Measurements from ENCODE around the gene MAP3K5.

The MAP3K5 gene

DNA sequence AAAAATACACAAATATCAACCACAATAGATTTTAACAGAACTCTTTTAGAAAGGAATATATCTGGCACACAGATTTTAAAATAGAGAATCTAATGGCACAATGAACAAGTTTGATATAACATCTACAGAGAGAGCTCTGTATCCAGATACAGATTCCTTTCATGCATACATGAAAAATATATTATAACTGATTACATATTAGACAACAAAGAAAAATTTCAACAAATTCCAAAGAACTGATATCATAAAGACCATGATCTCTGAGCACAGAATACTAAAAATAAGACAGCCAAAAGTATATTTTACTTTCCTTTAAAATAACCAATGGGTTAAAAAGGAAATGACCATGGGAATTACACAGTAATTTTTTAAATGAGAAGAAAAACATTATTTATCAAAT, 167.9 kb downstream of the MAP3K5 start:
- no peak overlapping the region for H3K9ac ChIP-seq (ENCODE audit: low read length)
- H3K4ac ChIP-seq (ENCODE audit: low read depth, low read length), result no peak overlapping the region
- no peaks in the 10 kb centered on the region for H3K79me2 ChIP-seq (ENCODE audit: control insufficient read depth, insufficient read depth, low read length, poor library complexity)
- no peaks in the 10 kb centered on the region for H3K4me1 ChIP-seq (ENCODE audit: control insufficient read depth in 1 of 2, insufficient read depth in 2 of 2, low read length in 2 of 2)
- no peak overlapping the region for H3K27ac ChIP-seq (ENCODE audit: low read depth, low read length)
- H4K91ac ChIP-seq (ENCODE audit: low read depth, low read length), result no peak overlapping the region
- no peak overlapping the region for H2BK12ac ChIP-seq (ENCODE audit: low read length)
- no peak overlapping the region for H4K12ac ChIP-seq (ENCODE audit: low read depth, low read length)
- H2BK120ac ChIP-seq (ENCODE audit: insufficient read depth, low read length, poor library complexity), result no peak overlapping the region
- H3K9me3 ChIP-seq (ENCODE audit: insufficient read depth, low read depth, low read length), result no peaks in the 10 kb centered on the region
- no peak overlapping the region for H2AFZ ChIP-seq (ENCODE audit: insufficient read depth, low read length, poor library complexity)
- no peak overlapping the region for H3K18ac ChIP-seq (ENCODE audit: low read length)
- H2BK5ac ChIP-seq (ENCODE audit: low read depth, low read length, poor library complexity), result no peak overlapping the region
- no peaks in the 10 kb centered on the region for H3K27me3 ChIP-seq (ENCODE audit: insufficient read depth, low read length)
- H3K4me3 ChIP-seq (ENCODE audit: low read depth, low read length), result no peak overlapping the region
- no peaks in the 10 kb centered on the region for H3K36me3 ChIP-seq (ENCODE audit: control insufficient read depth in 1 of 2, insufficient read depth in 2 of 2, low read length in 2 of 2)
- no peak overlapping the region for H3K23ac ChIP-seq (ENCODE audit: low read length)
- no peak for DNase-seq
- no peak overlapping the region for H4K8ac ChIP-seq (ENCODE audit: low read depth, low read length)
- H3K4me2 ChIP-seq (ENCODE audit: low read length), result no peak overlapping the region
- H3K79me1 ChIP-seq (ENCODE audit: low read length), result no peaks in the 10 kb centered on the region
- H3K14ac ChIP-seq (ENCODE audit: low read length), result no peak overlapping the region
- no peak overlapping the region for H2AK5ac ChIP-seq (ENCODE audit: low read length)

DNA sequence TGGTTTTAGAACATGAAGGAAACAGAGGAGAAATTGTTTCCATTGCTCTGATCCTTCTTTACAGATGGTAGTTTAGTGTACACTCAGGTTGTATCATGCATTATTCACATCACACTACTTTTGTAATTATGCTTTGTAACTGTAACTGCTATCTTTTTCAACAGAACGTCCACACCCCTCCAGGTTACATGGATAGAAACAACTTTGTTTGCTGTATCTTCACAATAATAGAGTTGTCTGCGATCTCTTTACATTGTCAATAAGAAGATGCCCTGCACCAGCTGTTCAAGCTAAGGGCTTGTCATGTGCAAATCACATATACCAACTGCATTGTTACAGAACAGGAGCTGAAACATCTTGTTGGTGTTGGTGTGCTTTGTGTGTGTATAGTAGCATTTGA, 174.2 kb downstream of the MAP3K5 start:
- Histone ChIP-seq H2BK5ac (ENCODE audit: low read depth, low read length, poor library complexity) (no peak overlapping the region), H3K18ac (ENCODE audit: low read length) (no peak overlapping the region), H4K8ac (ENCODE audit: low read depth, low read length) (no peak overlapping the region), H3K9ac (ENCODE audit: low read length) (no peak overlapping the region), H3K23ac (ENCODE audit: low read length) (no peak overlapping the region), H3K14ac (ENCODE audit: low read length) (no peak overlapping the region), H3K36me3 (ENCODE audit: control insufficient read depth in 1 of 2, insufficient read depth in 2 of 2, low read length in 2 of 2) (no peaks in the 10 kb centered on the region), H3K9me3 (ENCODE audit: insufficient read depth, low read depth, low read length) (no peaks in the 10 kb centered on the region), H2AFZ (ENCODE audit: insufficient read depth, low read length, poor library complexity) (no peak overlapping the region), H3K79me1 (ENCODE audit: low read length) (no peaks in the 10 kb centered on the region), H3K27ac (ENCODE audit: low read depth, low read length) (no peak overlapping the region), H3K4me1 (ENCODE audit: control insufficient read depth in 1 of 2, insufficient read depth in 2 of 2, low read length in 2 of 2) (no peaks in the 10 kb centered on the region), H4K91ac (ENCODE audit: low read depth, low read length) (no peak overlapping the region), H3K4me3 (ENCODE audit: low read depth, low read length) (no peak overlapping the region), H3K4ac (ENCODE audit: low read depth, low read length) (no peak overlapping the region), H4K12ac (ENCODE audit: low read depth, low read length) (no peak overlapping the region), H2BK12ac (ENCODE audit: low read length) (no peak overlapping the region), H2BK120ac (ENCODE audit: insufficient read depth, low read length, poor library complexity) (no peak overlapping the region), H2AK5ac (ENCODE audit: low read length) (no peak overlapping the region), H3K27me3 (ENCODE audit: insufficient read depth, low read length) (no peaks in the 10 kb centered on the region), H3K79me2 (ENCODE audit: control insufficient read depth, insufficient read depth, low read length, poor library complexity) (no peaks in the 10 kb centered on the region), H3K4me2 (ENCODE audit: low read length) (no peak overlapping the region)
- no CpG with 5 or more reads among the region's 2 CpGs for WGBS (ENCODE audit: extremely low coverage, insufficient coverage, insufficient read length)
- no peak for DNase-seq

DNA sequence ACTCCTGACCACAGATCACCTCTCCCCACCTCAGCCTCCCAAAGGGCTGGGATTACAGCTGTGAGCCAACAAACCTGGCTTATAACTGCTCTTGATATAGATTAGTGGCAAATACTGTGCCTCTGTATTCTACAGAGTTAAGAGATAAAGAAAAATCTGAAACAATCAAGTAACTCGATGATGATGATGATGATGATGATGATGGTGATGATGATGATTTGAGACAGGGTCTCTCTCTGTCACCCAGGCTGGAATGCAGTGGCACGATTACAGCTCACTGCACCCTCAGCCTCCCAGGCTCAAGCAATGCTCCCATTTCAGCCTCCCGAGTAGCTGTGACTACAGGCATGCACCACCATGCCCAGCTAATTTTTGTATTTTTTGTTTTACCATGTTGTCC, 175.8 kb downstream of the MAP3K5 start:
- Histone ChIP-seq H2AFZ (ENCODE audit: insufficient read depth, low read length, poor library complexity) (no peak overlapping the region), H4K12ac (ENCODE audit: low read depth, low read length) (no peak overlapping the region), H3K36me3 (ENCODE audit: control insufficient read depth in 1 of 2, insufficient read depth in 2 of 2, low read length in 2 of 2) (no peaks in the 10 kb centered on the region), H3K27ac (ENCODE audit: low read depth, low read length) (no peak overlapping the region), H2BK5ac (ENCODE audit: low read depth, low read length, poor library complexity) (no peak overlapping the region), H3K4me3 (ENCODE audit: low read depth, low read length) (no peak overlapping the region), H2BK120ac (ENCODE audit: insufficient read depth, low read length, poor library complexity) (no peak overlapping the region), H4K8ac (ENCODE audit: low read depth, low read length) (no peak overlapping the region), H2AK5ac (ENCODE audit: low read length) (no peak overlapping the region), H3K9ac (ENCODE audit: low read length) (no peak overlapping the region), H4K91ac (ENCODE audit: low read depth, low read length) (no peak overlapping the region), H3K79me2 (ENCODE audit: control insufficient read depth, insufficient read depth, low read length, poor library complexity) (no peaks in the 10 kb centered on the region), H3K4me2 (ENCODE audit: low read length) (no peak overlapping the region), H3K9me3 (ENCODE audit: insufficient read depth, low read depth, low read length) (no peaks in the 10 kb centered on the region), H3K18ac (ENCODE audit: low read length) (no peak overlapping the region), H3K14ac (ENCODE audit: low read length) (no peak overlapping the region), H3K79me1 (ENCODE audit: low read length) (no peaks in the 10 kb centered on the region), H3K23ac (ENCODE audit: low read length) (no peak overlapping the region), H3K4ac (ENCODE audit: low read depth, low read length) (no peak overlapping the region), H3K4me1 (ENCODE audit: control insufficient read depth in 1 of 2, insufficient read depth in 2 of 2, low read length in 2 of 2) (no peaks in the 10 kb centered on the region), H2BK12ac (ENCODE audit: low read length) (no peak overlapping the region), H3K27me3 (ENCODE audit: insufficient read depth, low read length) (no peaks in the 10 kb centered on the region)
- WGBS (ENCODE audit: extremely low coverage, insufficient coverage, insufficient read length), result no CpG with 5 or more reads among the region's 3 CpGs
- DNase-seq, result no peak

DNA sequence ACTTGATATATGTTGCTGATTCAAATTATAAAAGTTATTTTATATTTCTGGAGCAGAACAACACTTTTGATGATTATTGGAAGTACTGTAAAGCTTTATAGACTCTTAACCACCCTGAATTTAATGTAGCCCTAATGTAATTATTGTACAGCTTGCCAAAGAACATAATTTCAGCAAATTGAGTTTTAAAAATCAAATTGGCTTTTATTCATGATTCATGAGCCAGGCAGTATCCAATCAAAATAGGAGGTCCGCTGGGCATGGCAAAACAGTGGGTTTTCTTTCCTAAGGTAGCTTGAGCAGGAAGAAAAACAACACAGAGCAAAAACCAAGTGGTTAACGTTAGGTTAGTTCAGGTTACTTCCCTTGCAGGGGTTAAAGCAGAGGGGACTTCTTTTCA, 177.3 kb downstream of the MAP3K5 start:
- no peak overlapping the region for H2AK5ac ChIP-seq (ENCODE audit: low read length)
- no CpG with 5 or more reads among the region's 2 CpGs for WGBS (ENCODE audit: extremely low coverage, insufficient coverage, insufficient read length)
- no peak overlapping the region for H3K4me3 ChIP-seq (ENCODE audit: low read depth, low read length)

More for the DNA sequence above, 177.3 kb downstream of the MAP3K5 start:
- Histone ChIP-seq H3K4me1 (ENCODE audit: control insufficient read depth in 1 of 2, insufficient read depth in 2 of 2, low read length in 2 of 2) (no peaks in the 10 kb centered on the region), H4K12ac (ENCODE audit: low read depth, low read length) (no peak overlapping the region), H3K9ac (ENCODE audit: low read length) (no peak overlapping the region), H3K27ac (ENCODE audit: low read depth, low read length) (no peak overlapping the region), H3K27me3 (ENCODE audit: insufficient read depth, low read length) (no peaks in the 10 kb centered on the region), H2BK12ac (ENCODE audit: low read length) (no peak overlapping the region), H3K4ac (ENCODE audit: low read depth, low read length) (no peak overlapping the region), H3K14ac (ENCODE audit: low read length) (no peak overlapping the region), H3K4me2 (ENCODE audit: low read length) (no peak overlapping the region), H2AFZ (ENCODE audit: insufficient read depth, low read length, poor library complexity) (no peak overlapping the region), H2BK120ac (ENCODE audit: insufficient read depth, low read length, poor library complexity) (no peak overlapping the region), H3K79me2 (ENCODE audit: control insufficient read depth, insufficient read depth, low read length, poor library complexity) (no peaks in the 10 kb centered on the region), H3K18ac (ENCODE audit: low read length) (no peak overlapping the region), H4K8ac (ENCODE audit: low read depth, low read length) (no peak overlapping the region), H3K36me3 (ENCODE audit: control insufficient read depth in 1 of 2, insufficient read depth in 2 of 2, low read length in 2 of 2) (no peaks in the 10 kb centered on the region), H4K91ac (ENCODE audit: low read depth, low read length) (no peak overlapping the region), H2BK5ac (ENCODE audit: low read depth, low read length, poor library complexity) (no peak overlapping the region), H3K23ac (ENCODE audit: low read length) (no peak overlapping the region), H3K79me1 (ENCODE audit: low read length) (no peaks in the 10 kb centered on the region), H3K9me3 (ENCODE audit: insufficient read depth, low read depth, low read length) (no peaks in the 10 kb centered on the region)
- no peak for DNase-seq

Data from trophoblast cell (in vitro differentiated cells and primary cell).